ENCODE data around the gene CYS1.

Gene CYS1

DNA sequence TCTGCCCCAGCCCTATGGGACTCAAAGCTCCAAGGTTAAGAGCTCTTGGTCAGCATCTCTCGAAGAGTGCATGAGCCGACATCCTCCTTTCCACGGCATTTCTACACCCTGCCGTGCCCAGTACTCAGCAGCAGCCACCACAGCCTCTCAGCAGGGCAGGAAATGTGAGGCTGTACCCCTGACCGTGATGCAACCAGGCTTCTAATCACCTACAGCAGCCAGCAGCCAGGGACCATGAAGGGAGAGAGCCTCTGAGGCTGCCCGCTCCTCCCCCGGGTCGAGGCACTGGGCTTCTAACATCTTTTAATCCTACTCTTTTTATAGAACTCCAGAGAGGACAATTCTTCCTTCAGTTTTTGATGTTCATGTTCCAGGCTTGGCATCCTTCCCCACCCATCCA, 6.5 kb downstream of the CYS1 start:
- in situ Hi-C loops (cut with MboI; ENCODE audit: low sequenced_read_pairs), result no loop called here

DNA sequence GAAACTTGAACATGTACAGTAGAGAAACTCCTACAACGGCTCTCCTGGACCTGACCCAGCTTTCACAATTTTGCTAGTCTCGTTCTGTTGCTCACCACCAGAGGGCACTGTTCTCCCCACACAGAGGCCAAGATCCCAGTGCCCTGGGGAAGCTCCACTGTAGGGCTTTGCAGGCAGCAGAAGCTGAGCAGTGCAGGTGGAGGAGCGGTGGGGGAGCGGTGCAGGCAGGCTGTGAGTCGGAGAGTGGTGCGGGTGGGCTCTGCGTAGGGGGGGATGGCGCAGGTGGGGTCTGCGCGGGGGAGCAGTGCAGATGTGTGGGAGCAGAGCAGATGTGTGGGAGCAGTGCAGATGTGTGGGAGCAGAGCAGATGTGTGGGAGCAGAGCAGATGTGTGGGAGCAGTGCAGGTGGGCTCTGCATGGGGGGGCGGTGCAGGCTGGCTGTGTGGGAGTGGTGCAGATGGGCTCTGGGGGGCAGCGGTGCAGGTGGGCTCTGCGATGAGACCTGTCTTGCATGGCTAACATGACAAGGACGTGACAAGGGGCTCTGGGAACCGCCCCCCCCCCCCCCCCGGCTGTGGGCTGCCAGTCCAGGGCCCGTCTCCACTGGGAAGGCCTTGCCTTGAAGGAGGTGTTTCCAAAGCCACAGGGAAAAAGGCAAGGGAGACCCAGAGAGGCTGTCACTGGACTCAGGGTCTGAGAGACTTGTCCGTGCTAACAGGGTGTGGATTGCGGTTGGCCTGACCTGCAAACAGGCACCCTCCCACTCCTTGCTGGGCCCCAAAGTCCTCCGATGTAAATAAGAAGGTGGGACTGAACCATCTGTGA, 7.3 kb downstream of the CYS1 start:
- in situ Hi-C loops (cut with MboI; ENCODE audit: low sequenced_read_pairs), result no loop called here

DNA sequence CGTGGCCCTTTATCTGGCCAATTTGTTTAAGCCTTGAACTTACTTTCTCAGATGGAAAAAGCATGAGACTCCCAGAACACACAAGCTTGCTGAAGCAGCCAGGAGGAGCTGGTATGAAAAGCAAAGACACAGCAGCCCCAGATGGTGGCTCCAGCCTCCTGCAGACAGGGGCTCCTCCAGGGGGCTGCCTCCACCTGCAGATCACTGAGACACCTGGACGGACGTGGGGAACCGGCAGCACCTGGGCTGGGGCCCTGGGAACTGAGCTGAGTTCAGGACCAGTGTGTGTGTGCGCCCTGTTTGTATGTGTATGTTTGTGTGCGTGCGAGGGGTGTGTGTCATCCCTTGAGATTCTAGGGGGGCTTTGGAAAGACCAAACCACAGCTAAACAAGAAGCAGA, 8.6 kb downstream of the CYS1 start:
- in situ Hi-C loops (cut with MboI; ENCODE audit: low sequenced_read_pairs), result no loop called here

DNA sequence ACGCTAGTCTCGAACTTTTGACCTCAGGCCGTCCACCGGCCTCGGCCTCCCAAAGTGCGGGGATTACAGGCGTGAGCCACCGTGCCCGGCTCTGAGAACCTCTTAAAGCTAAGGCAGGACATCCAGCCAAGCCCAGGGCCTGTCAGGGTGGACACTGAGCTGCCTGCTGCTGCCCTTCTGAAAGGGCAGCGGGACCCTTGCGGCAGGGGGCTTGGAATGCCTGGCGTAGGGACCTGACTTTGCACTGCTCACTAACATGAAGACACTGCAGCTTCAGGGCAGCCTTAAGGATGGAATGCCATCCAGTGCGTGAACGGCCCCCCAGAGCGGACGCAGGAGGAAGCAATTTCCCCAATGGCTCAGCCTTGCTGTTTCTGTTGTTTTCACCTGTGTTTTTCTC, 9.0 kb downstream of the CYS1 start:
- in situ Hi-C loops (cut with MboI; ENCODE audit: low sequenced_read_pairs), result no loop called here

DNA sequence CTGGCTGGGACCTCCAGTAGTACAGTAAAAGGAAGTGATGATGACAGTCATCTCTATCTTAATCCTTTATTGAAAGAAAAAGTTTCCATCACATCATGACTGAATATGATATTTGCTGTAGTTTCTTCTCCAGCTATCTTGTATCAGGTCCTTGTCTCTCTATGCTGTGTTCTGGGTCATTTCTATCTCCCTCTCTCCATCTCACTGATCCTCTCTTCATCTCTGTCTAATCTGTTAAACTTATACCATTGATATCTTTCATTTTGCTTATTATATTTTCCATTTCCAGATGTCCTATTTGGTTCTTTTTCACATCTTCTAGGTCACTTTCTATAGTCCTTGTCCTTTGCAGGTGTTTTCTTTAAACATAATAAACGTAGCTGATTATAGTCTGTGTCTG, 12.3 kb downstream of the CYS1 start:
- in situ Hi-C loops (cut with MboI; ENCODE audit: low sequenced_read_pairs), result no loop called here

DNA sequence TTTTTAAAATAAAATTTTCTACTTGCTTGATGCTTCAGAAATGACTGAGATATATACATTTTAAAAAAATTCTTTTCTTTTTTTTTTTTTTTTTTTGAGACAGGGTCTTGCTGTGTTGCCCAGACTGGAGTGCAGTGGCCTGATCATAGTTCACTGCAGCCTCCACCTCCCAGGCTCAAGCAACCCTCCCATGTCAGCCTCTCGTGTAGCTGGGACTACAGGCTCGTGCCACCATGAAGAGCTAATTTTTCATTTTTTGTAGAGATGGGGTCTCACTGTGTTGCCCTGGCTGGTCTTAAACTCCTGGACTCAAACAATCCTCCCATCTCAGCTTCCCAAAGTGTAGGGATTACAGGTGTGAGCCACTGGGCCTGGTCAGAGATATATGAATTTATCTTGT, 12.9 kb downstream of the CYS1 start:
- in situ Hi-C loops (cut with MboI; ENCODE audit: low sequenced_read_pairs), result no loop called here

DNA sequence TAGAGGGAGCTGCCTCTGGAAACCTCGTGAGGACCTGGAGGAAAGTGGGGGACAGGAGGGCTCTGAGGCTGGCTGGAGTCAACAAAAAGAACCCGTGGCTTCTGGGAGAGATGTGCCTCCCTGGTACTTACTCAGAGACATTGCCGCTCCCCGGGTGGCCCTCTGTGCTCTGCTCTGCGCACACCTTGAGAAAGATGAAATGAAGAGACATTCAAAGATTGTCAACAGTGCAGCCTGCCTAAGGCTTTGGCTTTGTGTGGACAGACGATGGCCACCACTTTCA, 14.5 kb downstream of the CYS1 start:
- in situ Hi-C loops (cut with MboI; ENCODE audit: low sequenced_read_pairs), result no loop called here

DNA sequence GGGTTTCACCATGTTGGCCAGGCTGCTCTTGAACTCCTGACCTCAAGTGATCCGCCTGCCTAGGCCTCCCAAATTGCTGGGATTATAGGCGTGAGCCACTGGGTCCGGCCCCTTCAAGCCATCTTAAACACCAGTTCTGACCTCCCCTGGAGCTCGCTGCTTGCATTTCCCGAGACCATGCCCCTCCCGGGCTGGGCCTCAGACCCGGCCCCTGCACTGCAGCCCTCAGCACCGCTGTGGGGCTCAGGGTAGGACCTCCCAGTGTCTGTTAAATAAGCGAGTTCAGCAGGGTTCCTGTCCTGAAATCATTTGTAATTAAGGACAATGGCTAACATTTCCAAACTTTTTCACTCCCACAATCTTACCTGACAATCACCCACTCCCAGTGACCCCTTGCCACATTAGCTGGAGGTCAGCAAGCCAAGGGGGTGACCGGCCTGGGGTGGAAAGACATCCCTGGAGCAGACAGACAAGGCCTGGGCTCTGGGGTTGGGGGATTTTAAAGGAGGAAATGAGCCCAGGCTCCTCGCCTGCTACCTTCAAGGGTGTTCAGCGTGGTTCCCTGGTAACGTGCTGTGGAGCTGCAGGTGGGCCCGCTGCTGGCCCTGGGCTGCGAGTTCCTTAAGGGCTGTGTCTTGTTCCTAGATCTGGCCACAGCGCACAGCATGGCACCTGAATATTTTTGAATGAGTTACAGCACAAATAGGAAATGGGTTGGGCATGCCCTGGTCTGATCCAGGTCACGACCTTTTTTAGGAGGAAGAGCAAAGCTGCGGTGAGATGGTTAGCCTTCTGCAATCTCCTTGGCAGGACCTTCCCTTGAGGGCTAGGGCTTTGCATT, 15.1 kb downstream of the CYS1 start:
- in situ Hi-C loops (cut with MboI; ENCODE audit: low sequenced_read_pairs), result no loop called here

DNA sequence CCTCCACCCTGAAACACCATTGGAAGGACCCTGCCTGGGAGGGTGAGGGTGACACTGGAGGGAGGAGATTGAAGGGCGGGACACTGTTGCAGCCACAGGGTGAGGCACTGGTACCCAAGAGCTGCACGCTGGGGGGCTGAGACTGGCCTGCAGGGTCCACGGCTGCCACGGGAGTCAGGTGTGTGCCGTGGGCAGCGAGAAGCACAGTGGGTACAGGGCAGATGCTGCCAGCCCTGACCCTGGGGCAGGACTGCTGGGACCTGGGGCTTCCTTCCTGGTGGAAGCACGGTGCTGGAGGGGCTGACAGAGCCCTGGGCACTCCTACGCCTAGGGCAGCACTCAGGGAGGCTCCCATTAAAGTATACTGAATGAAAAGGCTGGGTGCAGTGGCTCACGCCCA, 16.6 kb downstream of the CYS1 start:
- in situ Hi-C loops (cut with MboI; ENCODE audit: low sequenced_read_pairs), result no loop called here

DNA sequence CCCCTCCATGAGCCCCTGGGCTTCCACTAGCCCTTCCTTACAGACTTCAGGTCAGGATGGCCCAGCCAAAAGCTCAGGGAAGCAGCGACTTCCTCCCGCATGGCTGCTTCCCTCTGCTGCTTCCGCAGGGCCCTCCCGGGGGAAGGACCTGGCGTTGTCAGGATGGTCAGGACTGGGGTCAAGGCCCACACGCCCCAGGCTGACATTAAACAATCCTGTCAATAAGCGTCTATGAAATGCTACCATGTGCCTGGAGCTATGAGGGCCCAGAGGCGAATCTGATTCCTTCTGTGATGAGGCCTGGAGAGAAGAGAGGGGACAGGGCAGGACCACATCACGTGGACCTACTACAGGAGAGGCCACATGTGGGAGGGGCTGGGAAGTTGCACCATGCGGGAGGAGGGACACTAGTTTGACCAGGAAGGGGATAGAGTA, 17.3 kb downstream of the CYS1 start:
- in situ Hi-C loops (cut with MboI; ENCODE audit: low sequenced_read_pairs), result no loop called here

DNA sequence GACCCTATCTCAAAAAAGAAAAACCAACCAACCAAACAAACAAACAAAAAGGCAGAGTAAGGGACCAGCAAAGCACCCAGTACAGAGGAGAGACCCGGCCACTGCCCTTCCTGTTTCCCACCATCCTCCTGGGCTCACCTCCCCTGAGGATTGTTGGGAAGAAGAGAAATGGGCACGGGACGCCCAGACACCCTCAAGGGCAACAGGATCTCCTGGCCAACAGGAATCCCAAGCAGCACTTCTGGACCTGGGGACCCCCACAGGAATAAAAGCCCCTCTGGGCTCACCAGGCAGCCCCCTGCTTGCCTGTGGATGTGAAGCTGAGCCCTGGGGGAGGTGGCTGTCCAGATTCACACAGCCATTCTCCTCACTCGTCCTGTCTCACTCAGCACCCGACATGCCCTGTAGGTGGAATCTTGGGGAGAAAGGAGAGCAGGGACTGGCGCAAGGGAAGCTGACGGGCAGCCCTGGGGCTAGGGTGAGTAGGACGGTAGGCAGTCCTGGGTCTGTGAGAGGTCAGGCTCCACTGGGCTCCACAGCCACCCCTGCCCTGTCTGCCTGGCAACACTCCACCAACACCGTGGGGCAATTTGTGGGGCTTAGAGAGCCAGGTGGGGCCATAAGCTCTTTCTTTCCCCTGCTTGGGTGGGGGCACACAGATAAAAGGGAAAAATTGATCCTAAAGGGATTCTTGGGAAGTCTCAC, 18.8 kb downstream of the CYS1 start:
- in situ Hi-C loops (cut with MboI; ENCODE audit: low sequenced_read_pairs), result no loop called here

DNA sequence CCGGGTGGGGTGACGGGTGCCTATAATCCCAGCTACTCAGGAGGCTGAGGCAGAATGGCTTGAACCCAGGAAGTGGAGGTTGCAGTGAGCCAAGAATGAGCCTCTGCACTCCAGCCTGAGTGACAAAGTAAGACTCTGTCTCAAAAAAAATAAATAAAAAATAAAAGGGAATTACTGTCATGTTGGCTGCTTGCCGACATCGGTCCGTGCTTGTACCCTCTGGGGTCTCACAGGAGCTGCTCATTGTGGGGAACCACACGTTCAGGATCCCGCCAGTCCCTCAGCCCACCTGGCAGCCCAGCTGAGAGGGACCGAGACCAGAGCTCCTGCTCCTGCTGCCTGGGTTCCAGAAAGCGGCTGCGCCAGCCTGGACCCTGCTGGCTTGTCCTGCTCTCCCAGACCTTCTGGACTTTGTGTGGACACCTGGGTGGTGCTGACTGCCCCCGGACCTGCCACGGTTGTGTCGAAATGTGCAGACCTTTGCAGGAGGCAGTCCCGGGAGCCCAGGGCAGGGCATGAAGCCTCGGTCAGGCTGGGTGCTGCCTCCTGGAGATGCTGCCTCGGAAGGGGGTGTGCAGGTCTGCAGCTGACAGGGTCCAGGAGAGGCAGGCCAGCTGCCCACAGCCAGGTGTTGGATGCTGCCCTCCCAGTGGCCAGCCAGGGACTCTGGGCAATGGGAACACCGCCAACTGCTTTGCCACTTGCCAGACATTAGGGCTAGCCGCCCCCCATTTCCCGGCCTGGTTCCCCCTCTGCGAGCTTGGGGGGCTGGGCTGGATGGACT, 20.5 kb downstream of the CYS1 start:
- in situ Hi-C loops (cut with MboI; ENCODE audit: low sequenced_read_pairs), result no loop called here

DNA sequence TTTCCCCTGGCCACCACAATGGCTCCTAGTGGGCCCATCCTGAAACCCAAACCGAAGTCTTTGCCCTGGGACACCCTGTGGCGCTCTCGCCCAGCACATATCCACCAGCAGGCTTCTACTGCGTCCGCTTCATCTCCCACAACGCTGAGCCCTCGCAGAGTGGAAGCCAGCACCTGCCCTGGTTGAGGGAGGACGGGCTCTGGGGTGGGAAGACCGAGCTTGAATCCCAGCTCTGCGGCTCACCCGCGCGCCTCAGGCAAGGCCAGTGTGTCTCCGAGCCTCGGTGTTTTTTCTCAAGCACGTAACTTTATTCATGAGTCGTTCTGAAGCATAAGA, 21.2 kb downstream of the CYS1 start:
- in situ Hi-C loops (cut with MboI; ENCODE audit: low sequenced_read_pairs), result no loop called here

DNA sequence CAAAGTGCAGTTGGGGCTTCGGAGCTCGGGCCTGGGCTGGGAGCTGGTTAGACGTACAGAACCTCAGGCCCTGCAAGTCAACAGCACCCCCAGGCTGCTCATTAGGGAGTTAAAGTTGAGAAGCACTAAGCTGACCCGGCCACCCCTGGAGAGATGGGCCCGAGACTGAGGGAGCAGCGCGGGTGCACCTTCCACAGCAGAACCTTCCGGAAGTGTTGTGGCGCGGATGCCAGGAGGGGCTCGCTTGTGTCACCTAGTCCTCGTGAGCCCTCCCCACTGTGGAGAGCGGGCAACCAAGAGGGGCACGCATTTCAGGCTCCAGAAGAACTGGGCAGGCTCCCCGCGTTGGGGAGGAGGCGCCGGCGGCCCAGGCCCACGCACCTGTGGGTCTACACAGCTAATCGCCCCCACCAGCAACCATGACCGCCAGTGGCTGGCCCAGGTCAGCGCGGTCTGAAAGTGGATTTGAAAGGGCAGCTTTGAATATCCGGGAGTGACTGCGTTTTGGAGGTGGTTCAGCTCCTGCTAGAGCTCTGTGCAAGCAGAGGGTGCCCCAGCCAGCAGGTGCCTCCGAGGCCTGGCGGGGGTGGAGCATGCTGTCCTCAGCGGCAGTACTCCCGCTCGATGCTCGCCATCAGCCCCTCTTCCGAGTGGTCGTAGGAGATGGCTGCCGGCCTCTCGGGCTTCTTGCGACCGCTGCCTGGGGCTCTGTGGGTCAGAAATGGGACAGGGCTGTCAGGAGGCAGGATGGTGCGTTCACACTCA, 21.8 kb downstream of the CYS1 start:
- in situ Hi-C loops (cut with MboI; ENCODE audit: low sequenced_read_pairs), result no loop called here

DNA sequence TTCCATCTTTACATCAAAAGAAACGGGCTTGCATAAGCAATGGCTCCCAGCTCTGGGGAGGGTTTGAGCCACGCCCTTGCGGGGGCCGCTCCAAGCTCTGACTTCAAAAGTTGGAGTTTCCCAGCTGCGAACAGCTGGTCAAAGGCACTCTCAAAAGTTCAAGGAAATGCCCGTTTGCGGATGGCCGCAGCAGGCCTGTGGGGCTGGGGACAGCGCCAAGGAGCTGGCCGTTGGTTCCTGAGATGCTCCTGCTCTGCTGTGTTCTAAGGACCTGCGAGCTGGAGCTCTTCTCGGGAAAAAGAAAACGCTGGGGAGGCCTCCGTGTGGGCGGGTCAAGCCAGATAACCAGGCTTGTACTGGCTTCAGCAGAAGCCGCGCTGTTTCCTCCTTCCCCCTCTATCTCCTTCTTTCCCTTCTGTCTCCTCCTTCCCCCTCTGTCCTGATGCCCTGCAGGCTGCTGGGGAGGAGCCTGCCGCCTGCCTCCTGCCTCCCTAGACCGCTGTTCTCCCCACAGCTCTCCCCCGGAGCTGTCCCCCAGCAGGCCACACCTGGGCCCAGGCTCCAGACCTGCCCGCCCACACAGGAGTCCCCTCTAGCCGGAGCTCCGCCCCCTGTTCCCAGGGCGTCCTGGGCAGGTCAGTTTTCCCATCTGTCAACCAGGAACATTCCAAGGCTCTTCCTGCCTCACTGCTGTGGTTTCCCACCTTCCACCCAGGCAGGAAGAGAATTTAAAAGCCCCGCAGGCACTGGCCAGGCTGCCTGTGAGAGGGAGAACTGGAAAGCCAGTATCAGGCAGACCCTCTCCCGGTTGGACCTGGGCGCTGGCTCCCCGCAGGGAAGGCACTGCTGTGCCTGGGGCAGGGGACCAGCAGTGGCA, 22.7 kb downstream of the CYS1 start:
- in situ Hi-C loops (cut with MboI; ENCODE audit: low sequenced_read_pairs), result no loop called here

DNA sequence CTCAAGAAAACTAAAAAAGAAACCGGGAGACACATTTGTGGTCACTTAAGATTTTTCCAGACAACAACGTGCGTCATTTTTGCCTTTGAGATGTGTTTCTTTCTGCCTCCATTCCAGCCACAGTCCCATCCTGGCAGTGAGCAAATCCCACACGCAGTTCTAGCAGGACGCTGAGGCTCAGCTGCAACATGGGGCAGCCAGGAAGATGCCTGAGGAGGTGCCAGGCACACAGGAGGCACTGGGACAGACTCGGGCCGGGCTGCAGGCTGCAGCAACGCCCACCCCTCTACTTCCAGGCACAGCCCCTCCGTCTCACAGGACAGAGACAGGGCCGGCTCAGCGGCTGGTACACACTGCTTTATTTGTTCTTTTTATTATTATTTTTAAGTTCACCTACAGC, 23.8 kb downstream of the CYS1 start:
- in situ Hi-C loops (cut with MboI; ENCODE audit: low sequenced_read_pairs), result no loop called here

DNA sequence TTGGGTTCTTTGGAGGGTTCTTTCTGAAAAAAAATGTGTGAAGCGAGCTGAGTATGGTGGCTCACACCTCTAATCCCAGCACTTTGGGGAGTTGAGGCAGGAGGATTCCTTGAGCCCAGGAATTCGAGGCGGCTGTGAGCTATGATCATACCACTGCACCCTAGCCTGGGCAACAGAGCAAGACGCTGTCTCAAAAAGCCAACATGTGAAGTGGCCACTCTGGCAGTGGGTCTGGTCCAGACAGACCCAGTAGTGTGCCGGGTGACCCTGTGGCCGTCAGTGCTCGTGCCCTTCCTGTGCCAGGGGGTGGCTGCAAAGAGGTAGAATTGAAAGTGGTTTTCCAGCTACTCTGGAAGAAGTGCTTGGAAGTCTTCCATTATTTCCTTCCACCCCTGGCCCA, 25.2 kb downstream of the CYS1 start:
- in situ Hi-C loops (cut with MboI; ENCODE audit: low sequenced_read_pairs), result no loop called here

DNA sequence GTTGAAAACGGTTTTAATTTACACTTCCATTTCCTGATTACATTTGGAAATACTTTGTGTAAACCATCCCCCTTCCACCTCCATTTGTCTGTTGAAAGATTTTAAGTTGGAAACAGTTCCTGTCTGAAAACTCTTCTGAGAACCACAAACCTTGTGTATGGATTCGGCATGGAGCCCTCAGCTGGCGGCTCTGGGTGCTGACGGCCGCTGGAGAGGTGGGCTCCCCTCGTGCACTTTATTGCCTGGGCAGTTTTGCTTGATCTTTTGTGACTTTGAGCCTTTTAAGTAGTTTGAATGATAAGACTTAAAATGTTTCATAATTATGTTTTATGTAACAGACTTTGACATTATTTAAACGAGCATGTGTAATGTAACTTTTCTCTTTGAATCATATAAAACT, 25.8 kb downstream of the CYS1 start:
- in situ Hi-C loops (cut with MboI; ENCODE audit: low sequenced_read_pairs), result no loop called here

DNA sequence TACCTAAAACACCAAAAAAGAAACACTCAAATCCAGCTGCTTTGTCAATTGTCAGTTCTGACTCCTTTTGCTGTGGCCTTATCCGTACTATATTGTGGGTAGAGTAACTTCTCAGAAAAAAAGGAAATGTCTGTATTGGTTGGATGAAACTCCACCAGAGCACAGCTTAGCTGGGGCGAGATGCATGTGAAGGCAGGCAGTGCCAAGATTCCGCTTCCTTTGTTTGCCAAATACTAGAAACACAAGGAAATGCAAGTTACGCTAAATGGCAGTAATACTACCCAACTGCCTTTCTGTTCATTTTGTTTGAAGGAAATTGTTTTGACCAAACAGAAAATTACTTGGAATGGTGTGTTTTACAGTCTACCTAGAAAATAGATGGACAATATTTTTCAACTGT, 26.9 kb downstream of the CYS1 start:
- in situ Hi-C loops (cut with MboI; ENCODE audit: low sequenced_read_pairs), result no loop called here

DNA sequence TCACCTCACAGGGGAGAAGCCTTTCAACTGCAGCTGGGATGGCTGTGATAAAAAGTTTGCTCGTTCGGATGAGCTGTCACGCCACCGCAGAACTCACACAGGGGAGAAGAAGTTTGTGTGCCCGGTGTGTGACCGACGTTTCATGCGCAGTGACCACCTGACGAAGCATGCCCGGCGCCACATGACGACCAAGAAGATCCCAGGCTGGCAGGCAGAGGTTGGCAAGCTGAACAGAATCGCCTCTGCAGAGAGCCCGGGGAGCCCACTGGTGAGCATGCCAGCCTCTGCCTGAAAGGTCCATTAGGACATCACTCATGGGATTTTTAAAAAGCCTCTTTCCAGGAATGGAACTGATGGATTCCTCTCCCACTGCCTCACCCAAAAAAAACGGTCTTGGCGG, 28.0 kb downstream of the CYS1 start:
- in situ Hi-C loops (cut with MboI; ENCODE audit: low sequenced_read_pairs), result no loop called here
